GM11168 (cell line): Measurements from ENCODE around the gene GTPBP6.
"Not testable (repeated sequence)": the region's sequence is repeated elsewhere in the genome, so short reads cannot be mapped to it uniquely, and the experiment has no call there.

Experiments used
- in situ Hi-C: fragments of 300-500 bp; cut with MboI; formaldehyde crosslinking; loops from one replicate; pipeline ENCODE4 v1.12.0; 2022; ENCODE audit warnings: low sequenced_read_pairs; ENCODE audit not compliant: unreplicated experiment

Gene GTPBP6

GRCh38 chrX:275476-275966 lies 43.1 kb downstream of the GTPBP6 start:
- in situ Hi-C loops: no loop called here

GRCh38 chrX:274904-275475 lies 43.6 kb downstream of the GTPBP6 start:
- in situ Hi-C loops: no loop called here

- in situ Hi-C loops: no loop called here
Observed at GRCh38 chrX:270848-271367, 47.7 kb downstream of the GTPBP6 start.

GRCh38 chrX:267771-268261 lies 50.8 kb downstream of the GTPBP6 start:
- in situ Hi-C loops: no loop called here

- in situ Hi-C loops: no loop called here
Observed at GRCh38 chrX:265502-265901, 53.1 kb downstream of the GTPBP6 start.

GRCh38 chrX:264634-265455 lies 53.8 kb downstream of the GTPBP6 start:
- in situ Hi-C loops: no loop called here

- in situ Hi-C loops: not testable (repeated sequence)
Observed at GRCh38 chrX:264006-264405, 54.6 kb downstream of the GTPBP6 start.

GRCh38 chrX:262381-262909 lies 56.2 kb downstream of the GTPBP6 start:
- in situ Hi-C loops: no loop called here

- in situ Hi-C loops: no loop called here
Observed at GRCh38 chrX:261919-262352, 56.7 kb downstream of the GTPBP6 start.

- in situ Hi-C loops: no loop called here
Observed at GRCh38 chrX:261167-261918, 57.3 kb downstream of the GTPBP6 start.

GRCh38 chrX:259692-260355 lies 58.8 kb downstream of the GTPBP6 start:
- in situ Hi-C loops: no loop called here

GRCh38 chrX:258291-259040 lies 60.1 kb downstream of the GTPBP6 start:
- in situ Hi-C loops: no loop called here

- in situ Hi-C loops: no loop called here
Observed at GRCh38 chrX:257681-258289, 60.8 kb downstream of the GTPBP6 start.

- in situ Hi-C loops: not testable (repeated sequence)
Observed at GRCh38 chrX:257054-257453, 61.5 kb downstream of the GTPBP6 start.

- in situ Hi-C loops: no loop called here
Observed at GRCh38 chrX:255923-256331, 62.7 kb downstream of the GTPBP6 start.
